Stimulated activated CD8-positive, alpha-beta memory T cell treated with anti-CD3 and anti-CD28 coated beads, Interleukin-4, amount 100 ng/mL, for 1 hour (primary cell): ENCODE results near the gene KCNIP3.
A peak's percentile ranks its signal among the peaks of the same experiment; 100 is the strongest.
"Not testable (repeated sequence)": the region's sequence is repeated elsewhere in the genome, so short reads cannot be mapped to it uniquely, and the experiment has no call there.

Experiments used
- DNase-seq, 2 donors: peaks; one replicate each; pipeline ENCODE4 v3.0.0-alpha.2; 2020; ENCODE audit warnings: low read depth in 2 of 2, low spot score in 1 of 2

Gene KCNIP3

DNA sequence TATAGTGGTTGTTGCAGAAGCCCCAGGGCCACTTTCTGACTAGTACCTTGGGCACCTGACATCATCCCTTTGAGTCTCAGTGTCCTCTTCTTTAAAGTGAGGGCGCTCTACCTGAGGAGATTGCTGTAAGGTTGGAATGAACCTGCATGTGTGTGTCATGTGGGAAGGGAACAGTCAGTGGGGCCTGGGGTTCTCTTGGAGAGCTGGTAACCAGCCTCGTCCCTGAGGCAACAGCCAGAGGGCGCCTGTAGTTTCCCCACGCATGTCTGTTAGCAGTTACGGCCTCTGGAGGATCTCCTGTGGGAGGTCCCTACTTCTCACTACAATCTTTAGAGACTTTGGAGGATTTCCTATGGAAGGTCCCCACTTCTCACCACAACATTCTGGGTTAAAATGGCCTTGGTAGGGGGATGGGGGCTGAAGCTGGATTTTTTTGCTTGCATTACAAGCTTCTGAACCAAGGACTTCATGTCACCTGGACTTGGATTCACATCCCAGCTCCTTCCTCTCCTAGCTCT lies 106.1 kb downstream of the KCNIP3 start:
- not testable (repeated sequence) for DNase-seq

DNA sequence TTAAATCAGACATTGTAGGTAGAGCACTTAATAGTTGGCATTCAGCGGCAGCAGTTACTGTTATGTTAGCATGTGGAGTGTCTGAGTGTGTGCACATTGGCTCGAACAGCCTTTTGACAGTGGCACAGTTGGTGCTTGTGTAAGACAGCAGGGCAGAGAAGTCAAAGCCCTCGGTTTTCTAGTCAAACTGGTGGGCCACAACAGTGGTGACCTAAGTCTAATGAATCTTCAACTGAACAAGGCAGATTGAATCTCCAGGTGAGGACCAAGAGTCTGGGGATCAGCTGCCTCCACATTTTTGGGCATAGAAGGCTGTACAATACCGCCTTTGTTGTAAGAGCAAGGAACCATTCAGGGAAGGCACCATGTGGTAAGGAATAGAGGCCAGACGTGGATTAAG lies 106.7 kb downstream of the KCNIP3 start:
- not testable (repeated sequence) for DNase-seq

DNA sequence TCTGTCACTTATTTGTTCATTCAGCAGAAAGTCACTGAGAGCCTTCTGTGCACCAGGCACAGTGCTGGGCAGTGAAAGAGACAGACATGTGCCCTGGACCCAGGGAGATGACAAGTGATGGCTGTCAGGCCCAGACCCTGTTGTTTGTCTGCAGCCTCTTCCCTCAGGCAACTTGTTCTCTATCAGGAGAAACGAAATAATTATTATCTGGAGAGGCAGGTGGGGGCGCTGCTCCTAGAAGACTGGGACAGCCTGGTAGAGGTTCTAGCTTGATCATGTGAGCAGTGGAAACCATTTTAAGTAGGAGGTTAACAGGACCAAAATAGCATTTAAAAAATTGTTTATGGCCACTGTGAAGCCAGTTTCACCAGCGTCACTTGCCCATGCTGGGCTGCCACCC lies 107.5 kb downstream of the KCNIP3 start:
- DNase-seq = not testable (repeated sequence)

DNA sequence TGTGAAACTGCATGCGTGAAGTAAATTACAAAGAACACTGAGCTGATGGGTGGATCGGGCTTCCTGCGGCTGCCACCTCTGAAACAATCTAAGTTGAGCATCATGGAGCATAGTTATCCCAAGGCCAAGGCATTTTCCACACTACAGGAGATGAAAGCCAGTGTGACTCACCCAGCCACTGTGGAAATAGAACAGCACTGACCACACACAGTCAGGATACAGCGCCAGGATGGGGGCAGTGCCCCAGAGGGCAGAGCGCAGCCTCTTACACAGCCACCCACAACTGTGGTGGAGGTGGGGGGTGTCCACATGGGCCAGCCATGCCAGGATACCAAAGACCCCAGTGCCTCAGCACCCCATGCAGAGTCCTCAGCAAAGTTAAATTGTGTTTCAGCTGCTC lies 114.1 kb downstream of the KCNIP3 start:
- DNase-seq = not testable (repeated sequence)

DNA sequence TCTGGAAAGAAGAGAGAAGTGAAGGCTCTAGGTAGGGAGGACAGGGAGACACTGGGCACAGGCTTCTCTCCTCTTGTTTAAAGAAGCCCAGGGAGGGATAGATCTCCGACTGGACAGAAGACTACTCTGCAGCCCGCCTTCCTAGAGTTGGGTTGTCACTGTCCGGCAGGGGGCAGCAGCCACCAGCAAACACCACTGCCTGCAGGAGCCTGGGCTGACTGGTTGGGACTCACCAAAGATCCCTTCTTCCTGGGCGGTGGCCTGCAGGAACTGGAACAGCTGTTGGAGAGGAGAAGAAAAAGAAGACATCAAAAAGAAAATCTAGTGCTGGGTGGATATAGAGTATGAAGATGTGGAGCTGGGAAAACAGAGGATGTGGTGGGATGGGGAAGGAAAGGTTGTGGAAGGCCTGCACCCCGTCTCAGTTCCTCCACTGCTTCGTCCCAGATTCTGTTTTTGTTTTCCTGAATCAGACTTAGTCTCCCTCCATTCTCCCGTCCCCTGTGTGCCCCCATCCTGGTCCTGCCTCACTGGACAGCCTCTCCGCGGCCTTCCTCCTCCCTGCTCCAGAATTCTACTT lies 117.0 kb downstream of the KCNIP3 start:
- DNase-seq = peak in 1 of 2 donors; percentile 40

DNA sequence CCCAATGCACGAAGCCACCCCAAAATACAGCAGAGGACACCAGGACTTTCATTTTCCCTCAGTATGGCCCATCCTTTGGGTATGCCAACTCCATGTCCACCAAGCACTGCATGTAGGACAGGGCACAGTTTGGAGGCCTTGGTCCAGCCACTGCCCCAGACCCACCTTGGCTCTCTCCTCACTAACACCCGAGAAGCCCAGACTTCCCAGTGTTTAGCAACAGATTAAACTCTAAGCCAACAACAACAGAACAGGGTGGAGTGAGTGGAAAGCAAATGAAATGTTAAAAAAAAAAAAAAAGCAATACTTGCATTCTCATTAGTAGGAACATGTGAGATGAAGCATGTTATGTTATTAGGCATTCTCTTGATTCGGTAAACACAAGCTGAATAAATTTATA lies 118.0 kb downstream of the KCNIP3 start:
- not testable (repeated sequence) for DNase-seq

DNA sequence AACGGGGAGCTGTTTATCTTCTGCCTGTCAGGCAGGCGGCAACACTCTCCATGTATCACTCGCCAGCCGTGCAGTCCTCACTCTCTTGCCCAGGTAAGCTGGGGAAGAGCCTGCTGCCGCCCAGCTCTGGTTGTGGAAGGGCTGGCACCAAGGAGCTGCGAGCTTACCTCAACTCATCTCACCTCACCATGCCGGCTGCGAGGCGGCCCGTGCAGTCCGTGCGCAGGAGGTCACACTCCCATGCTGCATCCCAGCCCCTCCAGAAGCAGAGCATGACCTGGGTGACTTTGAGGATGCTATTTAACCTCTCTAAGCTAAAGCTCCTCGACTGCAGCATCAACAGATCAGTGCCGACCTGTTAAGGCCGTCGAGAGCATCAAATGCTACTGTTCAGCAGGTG lies 118.4 kb downstream of the KCNIP3 start:
- DNase-seq = not testable (repeated sequence)

DNA sequence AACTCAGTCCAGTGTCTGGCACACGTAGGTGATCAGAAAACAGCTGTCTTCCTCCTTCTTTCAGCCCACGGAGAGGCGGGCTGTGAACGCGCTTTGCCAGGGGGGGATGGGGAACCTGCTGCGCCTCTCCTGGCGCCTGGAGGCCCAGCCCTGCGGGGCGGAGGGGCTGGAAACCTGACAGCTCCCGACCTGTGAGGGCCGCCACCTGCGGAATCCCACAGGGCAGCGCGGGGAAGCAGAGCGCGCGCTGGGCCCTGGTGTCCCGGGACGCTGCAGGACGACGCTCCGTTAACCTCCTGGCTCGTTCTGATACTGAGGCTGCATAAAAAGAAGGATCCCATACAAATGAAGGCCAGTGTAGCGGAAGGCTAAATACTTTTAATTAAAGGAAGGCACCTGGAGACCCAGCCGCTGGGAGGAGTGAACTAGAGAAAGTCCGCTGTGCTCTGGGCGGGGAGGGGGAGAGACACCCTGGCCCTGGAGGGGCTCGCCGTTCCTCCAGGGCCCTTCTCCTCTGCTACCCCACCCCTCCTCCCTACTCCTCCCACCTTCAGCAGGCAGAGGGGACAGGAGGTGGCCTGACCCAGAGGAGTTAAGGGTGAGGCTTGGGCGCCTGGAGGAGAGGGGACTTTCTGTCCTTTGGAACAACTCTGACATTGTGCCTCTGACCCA lies 130.2 kb downstream of the KCNIP3 start:
- not testable (repeated sequence) for DNase-seq

DNA sequence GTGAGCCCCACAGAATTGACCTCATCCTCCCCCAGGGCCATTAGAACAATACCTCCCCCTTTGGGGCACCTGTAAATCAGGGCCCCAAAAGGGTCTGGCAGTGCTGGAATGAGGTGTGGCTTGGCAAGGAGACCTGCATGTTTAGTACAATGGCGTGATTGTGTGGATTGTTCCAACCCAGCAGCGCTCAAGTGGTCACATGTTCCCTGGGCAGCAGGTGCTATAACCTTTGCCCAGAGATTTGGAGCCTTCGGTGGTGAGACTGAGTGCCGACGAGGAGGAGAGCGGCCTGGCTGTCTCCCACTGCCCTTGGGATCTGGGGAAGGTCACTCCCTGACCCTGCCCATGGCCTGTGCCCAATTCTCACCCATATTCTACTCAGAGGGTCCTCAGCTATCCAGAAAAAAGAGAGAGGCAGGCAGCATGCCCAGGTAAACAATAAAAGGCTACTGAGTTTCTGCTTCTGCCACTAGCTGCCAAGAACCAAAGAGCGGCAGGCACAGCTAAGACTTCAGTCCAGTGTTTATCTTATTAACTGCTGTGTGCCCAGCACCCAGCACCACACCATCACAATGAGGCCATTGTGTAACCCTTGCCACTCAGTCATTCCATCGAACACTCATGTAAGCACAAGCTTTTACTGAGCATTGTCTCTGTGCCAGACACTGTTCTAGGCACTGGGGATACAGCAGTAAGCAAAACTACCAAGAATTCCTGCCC lies 132.8 kb downstream of the KCNIP3 start:
- DNase-seq = not testable (repeated sequence)

DNA sequence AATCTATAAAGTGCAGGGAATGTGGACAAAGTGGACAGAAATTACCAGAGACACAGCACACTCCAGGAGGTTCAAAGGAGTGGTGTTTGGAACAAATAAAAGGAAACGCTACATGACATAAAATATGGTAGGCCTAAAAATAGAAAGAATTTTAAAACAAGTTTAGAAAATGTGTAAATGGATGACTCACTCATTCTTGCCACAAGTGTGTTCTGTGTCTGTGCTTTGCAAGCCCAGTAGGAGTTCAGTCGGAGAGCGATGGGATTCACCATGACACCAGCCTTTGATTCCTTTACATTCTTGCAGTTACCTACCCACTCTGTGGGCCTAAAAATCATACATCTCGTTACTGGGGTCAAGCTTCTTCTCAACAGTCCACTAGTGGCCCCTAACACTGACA lies 136.2 kb downstream of the KCNIP3 start:
- not testable (repeated sequence) for DNase-seq

DNA sequence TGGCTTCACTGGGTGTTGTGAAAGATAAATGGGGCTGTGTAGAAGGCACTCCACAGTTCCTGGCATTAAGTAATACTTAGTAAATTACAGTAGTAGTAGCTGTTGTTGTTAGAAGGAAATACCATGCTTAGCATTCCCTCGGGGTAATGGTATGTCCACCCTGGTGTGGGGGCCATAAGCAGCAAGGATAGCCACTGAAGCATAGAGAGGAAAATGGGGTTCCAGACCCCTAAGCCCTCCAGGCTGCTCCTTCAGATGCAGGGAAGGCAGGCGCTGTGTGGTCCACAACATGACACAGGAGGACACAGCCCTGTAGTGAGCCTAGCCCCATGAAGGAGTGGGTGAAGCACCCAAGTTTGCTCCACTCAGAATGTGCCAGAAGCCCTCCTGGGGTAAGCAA lies 136.8 kb downstream of the KCNIP3 start:
- not testable (repeated sequence) for DNase-seq

DNA sequence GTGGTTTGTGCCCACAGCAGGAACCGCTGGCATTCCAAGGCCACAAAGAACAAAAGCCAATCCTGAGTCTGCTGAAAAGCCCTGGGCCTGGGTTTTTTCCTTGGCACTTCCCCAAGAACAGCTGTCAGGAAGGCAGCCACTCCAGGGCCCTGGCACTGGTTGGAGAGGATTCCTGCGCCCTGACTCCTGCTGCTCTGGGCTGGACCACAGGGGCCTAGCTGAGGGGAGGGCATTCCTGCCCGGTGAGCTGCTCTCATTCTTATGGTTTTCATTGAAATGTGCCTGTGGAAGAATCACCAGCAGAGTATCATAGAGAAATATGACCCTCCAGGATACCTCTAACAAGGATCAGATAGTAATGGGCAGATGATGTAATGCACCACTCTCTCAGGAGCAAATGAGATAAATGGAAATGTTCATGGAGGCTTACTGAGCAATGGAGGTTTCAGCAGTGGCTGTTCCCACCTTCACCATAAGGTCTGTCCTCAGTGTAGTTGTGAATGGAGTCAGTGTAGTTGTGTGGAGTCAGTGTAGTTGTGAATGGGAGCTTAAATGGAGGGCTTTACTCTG lies 137.4 kb downstream of the KCNIP3 start:
- DNase-seq = not testable (repeated sequence)

DNA sequence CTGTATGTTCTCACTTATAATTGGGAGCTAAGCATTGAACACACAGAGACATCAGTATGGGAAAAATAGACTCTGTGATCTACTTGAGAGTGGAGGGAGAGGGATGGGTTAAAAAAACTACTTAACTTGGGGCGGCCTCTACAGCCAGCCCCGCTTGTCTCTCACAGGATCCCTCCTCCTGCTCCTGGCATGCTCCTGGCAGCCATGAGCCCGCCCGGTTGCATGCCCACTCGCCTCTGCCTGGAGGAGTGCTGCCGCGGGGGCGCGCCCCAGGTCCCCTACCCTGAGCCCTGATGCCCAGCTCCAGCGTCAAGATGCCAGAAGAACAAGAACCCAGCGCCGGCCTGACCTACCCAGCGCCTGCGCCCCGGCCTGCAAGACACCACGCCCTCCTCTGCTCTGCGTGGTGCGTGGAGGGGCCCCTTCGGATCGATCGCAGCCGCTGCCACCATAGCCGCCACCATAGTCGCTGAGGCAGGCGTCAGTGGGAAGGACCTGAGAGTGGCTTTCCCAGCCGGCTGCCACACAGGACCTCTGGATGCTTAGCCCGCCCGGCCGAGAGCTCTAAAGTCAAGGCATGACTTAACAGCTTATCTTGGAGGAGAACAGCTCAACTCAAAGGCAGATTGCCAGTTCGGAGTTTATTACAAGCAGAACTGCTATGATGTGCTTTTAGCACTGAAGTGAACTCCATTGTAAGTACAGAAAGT lies 138.2 kb downstream of the KCNIP3 start:
- DNase-seq = not testable (repeated sequence)
